K562 (cell line): Measurements from ENCODE around the gene SPDYE3. TPM values are rescaled to one million over a fixed set of nuclear protein-coding genes. Genes with fewer than 3 reads are reported as not detected.

Experiments
- CREB1 ChIP-seq, 2 experiments: sonication (generic) in 1 of 2; formaldehyde crosslinking in 1 of 2; IDR thresholded peaks; 2 replicates each; pipeline versions ENCODE4 v1.6.1 to v1.8.0; 2012 to 2022; ENCODE audit warnings: inconsistent platforms in 1 of 2, mild to moderate bottlenecking in 1 of 2, missing genetic modification reagents in 1 of 2, moderate library complexity in 1 of 2
- NCOA4 ChIP-seq: fragments of 450-650 bp; IDR thresholded peaks from 2 replicates; pipeline ENCODE4 v1.6.1; 2018; ENCODE audit warnings: mild to moderate bottlenecking; ENCODE audit not compliant: partially characterized antibody
- POLR2AphosphoS2 ChIP-seq: IDR thresholded peaks from 2 replicates; pipeline ENCODE4 v1.6.1; 2012; ENCODE audit warnings: low read length, improper control_type of control experiment
- RBM14 ChIP-seq: fragments of 200-400 bp; formaldehyde crosslinking; IDR thresholded peaks from 2 replicates; pipeline ENCODE4 v1.6.1; 2018; ENCODE audit warnings: low read depth, mild to moderate bottlenecking, low read length, moderate library complexity, borderline replicate concordance; ENCODE audit not compliant: insufficient read depth
- SRF ChIP-seq, 2 experiments: fragments of 250-450, 450-650 bp in 1 of 2; sonication (Bioruptor Pico) in 1 of 2; sonication (generic) in 1 of 2; formaldehyde crosslinking; IDR thresholded peaks; 2 replicates each; pipeline versions ENCODE4 v1.5.0 to v1.5.1; 2020 to 2022; ENCODE audit warnings: mild to moderate bottlenecking in 1 of 2, missing genetic modification reagents in 1 of 2
- polyA plus RNA-seq, 8 experiments: library from polyadenylated mRNA; depleted of rRNA in 4 of 8; stranded (reverse) in 5 of 8; unstranded in 3 of 8; fragments of >200 nt; fragmentation: Nextera tagmentation in 2 of 8; fragmentation: Illumina TruSeq in 1 of 8; extraction: Ambion mirVana in 2 of 8; extraction: Trizol in 1 of 8; gene quantifications; 2 replicates each; pipeline versions ENCODE4 v1.2.1 to v1.2.3, GENCODE V29; 2011 to 2014; ENCODE audit warnings: inconsistent platforms in 1 of 8, missing spikeins in 1 of 8
- total RNA-seq, 7 experiments: library from RNA; depleted of rRNA in 6 of 7; stranded (reverse); fragments of >200 nt in 6 of 7; fragmentation: Illumina TruSeq in 2 of 7; extraction: Trizol in 2 of 7; gene quantifications; 2 replicates each; pipeline versions ENCODE4 v1.2.1 to v1.2.3, GENCODE V29; 2011 to 2021; ENCODE audit warnings: low replicate concordance in 1 of 7
- TF ChIP-seq, protein P1 (sequence below): fragments of 450-650 bp; IDR thresholded peaks from 2 replicates; pipeline ENCODE4 v1.6.1; 2016; ENCODE audit warnings: mild to moderate bottlenecking, moderate library complexity
- TF ChIP-seq, protein P2 (sequence below): sonication (generic); formaldehyde crosslinking; IDR thresholded peaks from 2 replicates; pipeline ENCODE4 v1.8.1; 2023; ENCODE audit warnings: mild to moderate bottlenecking, missing genetic modification reagents

The SPDYE3 gene
- total and polyA plus RNA-seq, 9 of the 15 experiments (the other 6 are each of a cell fraction or from before 2014, with no cell fraction given) = 0.04 to 3.3 (median 1.2) TPM; not detected in 6

DNA sequence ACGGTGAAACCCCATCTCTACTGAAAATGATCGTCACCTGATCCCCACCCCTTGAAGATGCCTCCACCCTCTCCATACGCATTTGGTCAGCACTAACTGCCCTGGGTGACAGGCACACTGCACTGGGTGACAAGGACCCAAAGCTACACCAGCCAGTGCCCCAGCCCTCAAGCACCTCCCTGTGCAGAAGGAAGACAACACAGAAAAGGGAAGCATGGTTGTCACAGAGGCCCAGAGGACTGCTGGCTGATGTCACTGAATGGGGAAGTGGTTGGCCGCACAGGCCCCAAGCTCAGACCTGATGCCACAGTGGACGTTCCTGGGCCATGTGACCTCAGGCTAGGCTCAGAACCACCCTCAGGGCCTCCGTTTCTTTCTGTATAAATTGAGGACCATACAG, 61.6 kb downstream of the SPDYE3 start (continued):
- TF ChIP-seq NCOA4 (no peak), RBM14 (no peak), CREB1 (IDR thresholded peaks at IDR 0.05) (no peak), CREB1 (CRISPR knock-in tag; IDR thresholded peaks at IDR 0.05) (no peak), SRF (CRISPR knock-in tag; IDR thresholded peaks at IDR 0.05) (no peak; a peak in 1 of 4 replicates), POLR2AphosphoS2 (peak; percentile 94; the same call in 1 of the 2 replicates)
- TF ChIP-seq, protein P1, sequence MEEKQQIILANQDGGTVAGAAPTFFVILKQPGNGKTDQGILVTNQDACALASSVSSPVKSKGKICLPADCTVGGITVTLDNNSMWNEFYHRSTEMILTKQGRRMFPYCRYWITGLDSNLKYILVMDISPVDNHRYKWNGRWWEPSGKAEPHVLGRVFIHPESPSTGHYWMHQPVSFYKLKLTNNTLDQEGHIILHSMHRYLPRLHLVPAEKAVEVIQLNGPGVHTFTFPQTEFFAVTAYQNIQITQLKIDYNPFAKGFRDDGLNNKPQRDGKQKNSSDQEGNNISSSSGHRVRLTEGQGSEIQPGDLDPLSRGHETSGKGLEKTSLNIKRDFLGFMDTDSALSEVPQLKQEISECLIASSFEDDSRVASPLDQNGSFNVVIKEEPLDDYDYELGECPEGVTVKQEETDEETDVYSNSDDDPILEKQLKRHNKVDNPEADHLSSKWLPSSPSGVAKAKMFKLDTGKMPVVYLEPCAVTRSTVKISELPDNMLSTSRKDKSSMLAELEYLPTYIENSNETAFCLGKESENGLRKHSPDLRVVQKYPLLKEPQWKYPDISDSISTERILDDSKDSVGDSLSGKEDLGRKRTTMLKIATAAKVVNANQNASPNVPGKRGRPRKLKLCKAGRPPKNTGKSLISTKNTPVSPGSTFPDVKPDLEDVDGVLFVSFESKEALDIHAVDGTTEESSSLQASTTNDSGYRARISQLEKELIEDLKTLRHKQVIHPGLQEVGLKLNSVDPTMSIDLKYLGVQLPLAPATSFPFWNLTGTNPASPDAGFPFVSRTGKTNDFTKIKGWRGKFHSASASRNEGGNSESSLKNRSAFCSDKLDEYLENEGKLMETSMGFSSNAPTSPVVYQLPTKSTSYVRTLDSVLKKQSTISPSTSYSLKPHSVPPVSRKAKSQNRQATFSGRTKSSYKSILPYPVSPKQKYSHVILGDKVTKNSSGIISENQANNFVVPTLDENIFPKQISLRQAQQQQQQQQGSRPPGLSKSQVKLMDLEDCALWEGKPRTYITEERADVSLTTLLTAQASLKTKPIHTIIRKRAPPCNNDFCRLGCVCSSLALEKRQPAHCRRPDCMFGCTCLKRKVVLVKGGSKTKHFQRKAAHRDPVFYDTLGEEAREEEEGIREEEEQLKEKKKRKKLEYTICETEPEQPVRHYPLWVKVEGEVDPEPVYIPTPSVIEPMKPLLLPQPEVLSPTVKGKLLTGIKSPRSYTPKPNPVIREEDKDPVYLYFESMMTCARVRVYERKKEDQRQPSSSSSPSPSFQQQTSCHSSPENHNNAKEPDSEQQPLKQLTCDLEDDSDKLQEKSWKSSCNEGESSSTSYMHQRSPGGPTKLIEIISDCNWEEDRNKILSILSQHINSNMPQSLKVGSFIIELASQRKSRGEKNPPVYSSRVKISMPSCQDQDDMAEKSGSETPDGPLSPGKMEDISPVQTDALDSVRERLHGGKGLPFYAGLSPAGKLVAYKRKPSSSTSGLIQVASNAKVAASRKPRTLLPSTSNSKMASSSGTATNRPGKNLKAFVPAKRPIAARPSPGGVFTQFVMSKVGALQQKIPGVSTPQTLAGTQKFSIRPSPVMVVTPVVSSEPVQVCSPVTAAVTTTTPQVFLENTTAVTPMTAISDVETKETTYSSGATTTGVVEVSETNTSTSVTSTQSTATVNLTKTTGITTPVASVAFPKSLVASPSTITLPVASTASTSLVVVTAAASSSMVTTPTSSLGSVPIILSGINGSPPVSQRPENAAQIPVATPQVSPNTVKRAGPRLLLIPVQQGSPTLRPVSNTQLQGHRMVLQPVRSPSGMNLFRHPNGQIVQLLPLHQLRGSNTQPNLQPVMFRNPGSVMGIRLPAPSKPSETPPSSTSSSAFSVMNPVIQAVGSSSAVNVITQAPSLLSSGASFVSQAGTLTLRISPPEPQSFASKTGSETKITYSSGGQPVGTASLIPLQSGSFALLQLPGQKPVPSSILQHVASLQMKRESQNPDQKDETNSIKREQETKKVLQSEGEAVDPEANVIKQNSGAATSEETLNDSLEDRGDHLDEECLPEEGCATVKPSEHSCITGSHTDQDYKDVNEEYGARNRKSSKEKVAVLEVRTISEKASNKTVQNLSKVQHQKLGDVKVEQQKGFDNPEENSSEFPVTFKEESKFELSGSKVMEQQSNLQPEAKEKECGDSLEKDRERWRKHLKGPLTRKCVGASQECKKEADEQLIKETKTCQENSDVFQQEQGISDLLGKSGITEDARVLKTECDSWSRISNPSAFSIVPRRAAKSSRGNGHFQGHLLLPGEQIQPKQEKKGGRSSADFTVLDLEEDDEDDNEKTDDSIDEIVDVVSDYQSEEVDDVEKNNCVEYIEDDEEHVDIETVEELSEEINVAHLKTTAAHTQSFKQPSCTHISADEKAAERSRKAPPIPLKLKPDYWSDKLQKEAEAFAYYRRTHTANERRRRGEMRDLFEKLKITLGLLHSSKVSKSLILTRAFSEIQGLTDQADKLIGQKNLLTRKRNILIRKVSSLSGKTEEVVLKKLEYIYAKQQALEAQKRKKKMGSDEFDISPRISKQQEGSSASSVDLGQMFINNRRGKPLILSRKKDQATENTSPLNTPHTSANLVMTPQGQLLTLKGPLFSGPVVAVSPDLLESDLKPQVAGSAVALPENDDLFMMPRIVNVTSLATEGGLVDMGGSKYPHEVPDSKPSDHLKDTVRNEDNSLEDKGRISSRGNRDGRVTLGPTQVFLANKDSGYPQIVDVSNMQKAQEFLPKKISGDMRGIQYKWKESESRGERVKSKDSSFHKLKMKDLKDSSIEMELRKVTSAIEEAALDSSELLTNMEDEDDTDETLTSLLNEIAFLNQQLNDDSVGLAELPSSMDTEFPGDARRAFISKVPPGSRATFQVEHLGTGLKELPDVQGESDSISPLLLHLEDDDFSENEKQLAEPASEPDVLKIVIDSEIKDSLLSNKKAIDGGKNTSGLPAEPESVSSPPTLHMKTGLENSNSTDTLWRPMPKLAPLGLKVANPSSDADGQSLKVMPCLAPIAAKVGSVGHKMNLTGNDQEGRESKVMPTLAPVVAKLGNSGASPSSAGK = no peak
- TF ChIP-seq, protein P2, sequence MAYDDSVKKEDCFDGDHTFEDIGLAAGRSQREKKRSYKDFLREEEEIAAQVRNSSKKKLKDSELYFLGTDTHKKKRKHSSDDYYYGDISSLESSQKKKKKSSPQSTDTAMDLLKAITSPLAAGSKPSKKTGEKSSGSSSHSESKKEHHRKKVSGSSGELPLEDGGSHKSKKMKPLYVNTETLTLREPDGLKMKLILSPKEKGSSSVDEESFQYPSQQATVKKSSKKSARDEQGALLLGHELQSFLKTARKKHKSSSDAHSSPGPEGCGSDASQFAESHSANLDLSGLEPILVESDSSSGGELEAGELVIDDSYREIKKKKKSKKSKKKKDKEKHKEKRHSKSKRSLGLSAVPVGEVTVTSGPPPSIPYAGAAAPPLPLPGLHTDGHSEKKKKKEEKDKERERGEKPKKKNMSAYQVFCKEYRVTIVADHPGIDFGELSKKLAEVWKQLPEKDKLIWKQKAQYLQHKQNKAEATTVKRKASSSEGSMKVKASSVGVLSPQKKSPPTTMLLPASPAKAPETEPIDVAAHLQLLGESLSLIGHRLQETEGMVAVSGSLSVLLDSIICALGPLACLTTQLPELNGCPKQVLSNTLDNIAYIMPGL (CRISPR knock-in tag) = no peak
